NCI-H1105 treated with DMSO at 0.1 percent for 48 hours (cell line): Measurements from ENCODE around the gene NR3C2.

Experiments
- DNase-seq: peaks from one replicate; lab custom pipeline; 2025; lab: John Stamatoyannopoulos, UW

NR3C2 gene

DNA sequence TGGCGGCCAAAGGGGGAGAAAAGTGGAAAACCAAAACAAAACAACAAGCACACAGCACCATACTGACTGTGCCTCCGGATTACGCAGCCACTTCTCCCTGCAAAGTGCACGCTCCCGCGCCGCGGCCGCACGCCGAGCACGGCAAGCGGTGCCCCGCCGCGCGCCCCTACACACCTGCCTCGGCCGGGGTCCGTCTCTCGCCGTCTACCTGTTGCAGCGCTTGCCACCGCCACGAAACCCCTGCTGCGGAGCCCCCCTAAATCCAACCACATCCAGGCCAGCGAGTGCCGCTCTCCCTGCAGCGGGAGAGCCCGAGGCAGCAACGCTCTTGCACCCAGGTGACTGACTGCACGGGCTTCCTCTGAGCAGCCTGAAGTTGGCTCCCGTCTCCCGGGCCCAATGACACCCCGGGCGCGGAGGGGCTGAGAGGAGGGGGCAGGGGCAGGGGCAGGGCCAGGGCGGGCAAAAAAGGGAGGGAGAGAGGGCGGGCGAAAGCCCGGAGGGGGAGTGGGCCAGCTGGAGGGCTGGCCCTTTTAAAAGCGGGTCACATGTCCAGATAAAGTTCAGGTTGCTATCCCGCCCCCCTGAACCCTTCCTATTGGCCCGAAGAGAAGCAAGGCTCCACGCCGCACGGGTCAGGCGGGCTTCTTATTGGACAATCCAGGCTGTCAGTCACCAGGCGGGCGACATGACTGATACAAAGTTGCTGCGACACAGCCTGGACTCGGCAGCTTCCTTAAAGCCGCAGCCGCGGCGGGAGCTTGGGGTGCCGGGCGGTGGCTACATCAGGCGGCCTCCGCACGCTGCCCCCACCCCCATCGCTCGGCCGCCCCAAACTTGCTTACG lies at the start of gene NR3C2:
Gene NR3C2, minus strand, starts transcription at position 429 of the 846 bp plus-strand sequence.
- peak; percentile 87 for DNase-seq

DNA sequence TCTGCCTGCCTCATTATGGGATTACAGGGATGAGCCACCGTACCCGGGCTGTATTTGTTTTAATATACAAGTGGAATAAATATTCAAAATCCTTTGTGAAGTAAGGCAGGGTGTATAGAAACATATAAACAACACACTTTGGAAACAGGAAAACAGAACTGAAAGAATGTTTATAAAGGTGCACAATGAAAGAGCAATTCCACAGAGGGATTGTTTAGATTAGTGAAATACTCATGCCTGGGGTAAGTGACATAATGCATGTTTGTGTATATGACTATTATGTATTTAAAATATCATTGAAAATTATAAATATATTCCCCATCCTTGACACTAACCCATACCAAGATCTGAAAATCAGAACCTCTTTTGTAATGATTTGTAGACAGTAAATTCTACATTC lies 45.0 kb upstream of the NR3C2 start:
- DNase-seq, result no peak

- no peak for DNase-seq
Measured at GRCh38 chr4:148481636-148482035, 39.4 kb upstream of the NR3C2 start.

DNA sequence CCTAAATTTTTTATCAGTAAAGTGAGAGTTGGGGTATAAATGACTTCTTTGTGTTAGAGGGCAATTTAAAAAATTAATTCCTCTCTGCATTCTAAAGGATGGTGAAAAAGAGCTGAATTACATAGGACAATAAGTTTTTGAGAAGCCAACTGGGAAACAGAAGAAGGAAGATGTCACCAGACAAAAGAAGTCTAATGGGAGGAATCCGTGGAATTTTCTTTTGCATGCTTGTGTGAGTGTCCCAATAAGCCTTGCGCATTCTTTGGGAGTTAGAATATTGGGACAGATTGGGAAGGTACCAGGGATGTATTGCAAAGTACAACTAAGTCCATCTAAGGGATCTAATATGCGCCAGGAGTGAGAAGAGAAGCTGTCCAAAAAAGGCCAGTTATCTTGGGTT lies 35.1 kb upstream of the NR3C2 start:
- DNase-seq, result no peak

- DNase-seq, result no peak
Measured at GRCh38 chr4:148469938-148470337, 27.7 kb upstream of the NR3C2 start.

GRCh38 chr4:148454835-148455234 lies 12.6 kb upstream of the NR3C2 start:
- DNase-seq, result no peak

GRCh38 chr4:148453833-148454232 lies 11.6 kb upstream of the NR3C2 start:
- no peak for DNase-seq

DNA sequence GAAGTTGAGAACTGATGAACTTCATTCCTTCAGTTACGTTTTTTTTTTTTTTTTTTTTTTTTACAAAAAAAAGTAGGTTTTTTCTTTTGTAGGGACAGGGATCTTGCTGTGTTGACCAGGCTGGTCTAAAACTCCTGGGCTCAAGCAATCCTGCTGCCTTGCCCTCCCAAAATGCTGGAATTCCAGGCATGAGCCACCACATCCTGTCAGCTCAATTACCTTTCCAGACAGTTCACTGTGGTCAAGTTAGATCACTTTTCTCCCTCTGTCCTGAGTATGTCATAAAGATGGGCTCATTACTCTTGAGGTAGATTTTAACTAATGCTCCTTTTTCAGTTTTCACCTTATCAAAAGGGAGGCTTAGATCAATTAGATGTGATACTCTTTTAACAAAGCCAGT lies 10.8 kb upstream of the NR3C2 start:
- DNase-seq, result no peak

GRCh38 chr4:148449921-148450320 lies 7.7 kb upstream of the NR3C2 start:
- DNase-seq, result no peak

DNA sequence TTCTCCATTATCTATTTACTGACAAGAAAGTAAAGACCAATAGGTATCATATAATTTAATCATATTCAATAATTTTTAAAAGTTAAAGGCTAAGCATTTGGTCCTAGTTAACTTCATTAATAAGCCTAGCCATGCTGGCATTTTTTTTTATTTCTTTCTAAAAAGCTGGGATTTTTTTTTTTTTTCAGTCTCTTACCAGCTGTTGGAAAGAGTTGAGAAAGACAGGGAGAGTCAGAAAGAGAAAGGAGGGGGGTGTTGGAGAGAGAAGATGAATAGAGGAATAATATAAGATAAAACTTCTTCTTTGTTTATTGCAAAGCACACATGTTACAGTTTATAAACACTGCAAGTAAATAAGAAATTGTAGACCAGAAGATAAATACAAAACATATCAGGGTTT lies 5.9 kb upstream of the NR3C2 start:
- DNase-seq, result no peak

DNA sequence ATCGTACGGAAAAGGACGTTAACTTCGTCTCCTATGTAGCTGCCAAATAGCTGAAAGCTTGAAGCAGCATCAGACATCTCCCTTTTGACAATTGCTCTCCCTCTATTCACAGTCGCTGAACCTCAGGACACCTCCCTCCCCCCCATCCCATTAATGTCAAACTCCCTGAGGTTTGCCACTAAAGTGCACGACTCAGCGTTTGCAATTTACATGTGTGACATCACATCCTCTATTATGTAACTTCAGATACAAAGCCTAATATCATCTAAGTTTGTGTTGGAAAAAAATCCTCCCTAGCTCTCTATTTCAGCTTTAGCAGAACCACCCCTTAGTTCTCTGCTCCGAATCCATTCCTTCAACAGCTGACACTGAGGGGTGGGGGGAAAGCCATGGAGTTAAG lies 5.5 kb upstream of the NR3C2 start:
- DNase-seq, result no peak

DNA sequence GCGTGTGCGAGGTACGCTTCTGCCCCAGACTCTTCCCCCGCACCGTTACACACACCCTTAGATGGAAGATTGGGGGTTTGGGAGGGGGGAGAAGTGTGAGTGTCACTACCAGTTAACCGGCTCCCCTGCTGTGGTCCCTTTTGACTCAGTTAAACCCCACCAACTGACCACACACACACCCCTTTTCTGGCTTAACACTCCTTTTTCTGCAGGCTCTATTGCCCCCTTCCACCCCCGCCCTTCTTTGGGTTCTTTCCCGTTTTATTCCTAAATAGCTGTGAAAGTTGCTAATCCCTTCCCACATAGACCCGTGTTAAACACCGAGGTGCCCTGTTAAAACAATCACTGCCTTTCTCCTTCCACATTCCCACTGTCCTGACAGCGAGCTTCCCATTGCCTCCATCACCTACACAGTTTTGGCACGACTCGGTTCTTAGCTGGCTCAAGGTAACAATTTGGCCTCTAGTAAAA lies 3.7 kb upstream of the NR3C2 start:
- no peak for DNase-seq

- DNase-seq, result no peak
Measured at GRCh38 chr4:148445071-148445859, 3.1 kb upstream of the NR3C2 start.

DNA sequence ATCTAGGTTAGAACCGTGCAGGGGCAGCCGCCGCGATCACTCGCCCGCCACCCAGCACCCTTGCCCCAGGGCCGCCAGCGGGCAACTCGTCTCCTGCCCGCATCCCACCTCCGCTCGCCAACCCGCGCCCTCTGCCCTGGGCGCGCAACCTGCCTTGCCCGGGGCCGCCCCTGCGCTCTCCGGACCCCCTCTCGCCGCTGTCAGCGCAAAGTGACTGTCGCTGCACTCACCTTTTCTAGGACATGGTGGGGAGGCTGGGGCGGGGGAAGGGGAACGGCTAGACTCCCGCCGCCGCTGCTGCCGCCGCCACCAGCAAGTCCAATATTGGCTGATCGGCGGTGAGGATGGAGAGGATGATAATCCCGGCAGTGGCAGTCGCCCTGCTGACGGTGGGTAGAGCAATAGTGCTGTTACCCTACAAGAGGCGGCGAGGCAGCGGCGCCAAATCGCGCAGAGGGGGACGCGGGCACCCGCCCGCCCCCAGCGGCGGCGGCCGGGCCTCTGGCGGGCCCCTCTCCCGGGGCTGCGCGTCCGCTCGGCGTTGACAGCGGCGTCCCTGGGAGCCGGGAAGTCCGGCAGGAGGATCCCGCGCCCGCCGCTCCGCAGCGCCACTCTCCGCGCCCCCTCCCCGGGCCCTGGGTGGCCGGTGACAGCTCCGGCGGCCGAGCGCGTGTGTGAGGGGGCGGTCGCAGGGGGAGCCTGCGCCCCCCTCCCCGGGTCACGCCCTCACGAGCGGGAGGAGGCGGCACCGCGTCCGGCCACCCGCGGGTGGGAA lies 2.3 kb upstream of the NR3C2 start:
- no peak for DNase-seq

GRCh38 chr4:148443512-148444295 lies 1.5 kb upstream of the NR3C2 start:
- no peak for DNase-seq

DNA sequence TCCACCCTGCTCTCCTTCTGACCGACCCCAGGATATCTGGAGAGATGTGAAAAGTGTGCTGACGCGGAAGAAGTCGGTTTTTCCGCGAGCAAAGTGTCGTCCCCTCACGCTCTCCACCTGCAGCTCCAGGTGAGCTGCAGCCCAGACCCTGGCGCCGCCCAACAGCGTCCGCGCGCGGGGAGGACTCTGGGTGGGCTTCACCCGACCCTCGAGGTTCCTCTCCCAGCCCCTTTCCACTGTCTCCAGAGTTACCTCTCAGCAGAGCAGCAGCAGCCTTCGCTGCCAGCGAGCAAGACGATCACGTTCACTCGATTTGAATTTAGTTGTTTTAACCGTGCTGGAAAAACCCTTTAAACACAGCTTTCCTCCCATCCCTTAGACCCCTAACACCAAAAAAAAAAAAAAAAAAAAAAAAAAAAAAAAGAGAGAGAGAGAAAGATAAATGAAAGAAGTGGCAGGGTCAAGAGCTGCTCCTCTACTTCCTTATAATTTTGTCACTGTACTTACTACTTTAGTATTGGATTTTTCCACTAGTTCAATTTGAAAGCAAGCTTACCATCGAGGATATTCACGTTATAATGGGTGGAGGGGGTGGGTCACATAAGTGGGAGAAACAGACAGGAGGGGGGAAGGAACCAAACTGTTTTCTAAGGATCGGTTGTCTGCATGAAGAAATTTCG lies 758 bp upstream of the NR3C2 start:
- no peak for DNase-seq

- no peak for DNase-seq
Measured at GRCh38 chr4:148441624-148441985, 609 bp downstream of the NR3C2 start.

GRCh38 chr4:148438047-148438446 lies 4.2 kb downstream of the NR3C2 start:
- no peak for DNase-seq

DNA sequence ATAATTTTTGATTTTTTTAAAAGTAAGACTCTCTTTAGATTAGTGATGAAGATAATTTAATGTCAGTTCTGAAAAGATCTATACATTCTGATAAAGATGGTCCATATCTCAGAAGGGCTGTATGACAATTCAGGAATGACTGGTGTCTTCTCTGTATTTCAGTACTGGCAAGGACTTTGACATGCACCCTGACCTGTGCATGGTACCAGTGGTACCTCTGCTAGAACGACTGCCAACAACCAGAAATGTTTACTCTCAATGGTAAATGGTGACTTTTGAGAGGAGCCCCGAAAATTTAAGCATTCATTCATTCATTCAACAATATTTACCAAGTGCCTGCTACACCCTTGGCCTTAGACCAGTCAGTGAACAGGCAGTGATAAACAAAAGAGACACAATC lies 4.8 kb downstream of the NR3C2 start:
- no peak for DNase-seq

DNA sequence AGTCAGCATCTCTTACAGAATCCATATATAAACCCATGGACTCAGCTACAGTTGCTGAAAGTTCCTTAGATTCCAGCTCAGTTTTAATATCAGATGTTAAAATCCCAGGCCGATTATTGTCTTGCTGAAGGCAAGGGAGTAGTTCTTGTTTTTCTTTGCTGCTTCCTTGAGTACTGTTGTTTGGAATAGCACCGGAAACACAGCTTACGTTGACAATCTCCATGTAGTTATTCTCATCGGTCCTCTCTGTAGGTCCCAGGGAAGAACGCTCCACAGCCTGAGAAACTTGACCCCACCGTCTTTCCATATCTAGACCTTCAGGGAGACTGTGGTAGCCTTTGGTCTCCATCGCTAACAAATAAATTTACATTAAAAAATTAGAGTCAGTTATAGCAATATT lies 5.7 kb downstream of the NR3C2 start:
- DNase-seq, result no peak
